RWPE1 (cell line): ENCODE data around the gene UVRAG.

ENCODE experiments used
- CTCF ChIA-PET: fragments of 350-600 bp; sonication (Branson Sonifier 250); formaldehyde crosslinking; extraction: SDS; loops from one replicate; lab custom pipeline; 2021; lab: Yijun Ruan, JAX
- POLR2A ChIA-PET: fragments of 400-600 bp; formaldehyde crosslinking; extraction: SDS; loops from one replicate; lab custom pipeline; 2020; ENCODE audit warnings: antibody characterized with exemption; ENCODE audit not compliant: low non-redundant PET; lab: Yijun Ruan, JAX
- DNase-seq: peaks from one replicate; pipeline ENCODE4 v3.0.0; 2012; ENCODE audit warnings: low spot score
- H3K27ac ChIP-seq: fragments of 450-650 bp; 2 replicates; pipeline ENCODE4 v1.5.1; 2017
- CTCF ChIP-seq: fragments of 450-650 bp; conservative IDR thresholded peaks from 2 replicates; pipeline ENCODE4 v1.5.1; 2017; ENCODE audit warnings: low read depth, mild to moderate bottlenecking

UVRAG gene

GRCh38 chr11:76166314-76166713 lies 351.3 kb downstream of the UVRAG start:
- ChIA-PET POLR2A (no interaction called here), CTCF (interaction anchor here (0.7 kb wide), 1 partner anchor 245 kb away, joined by 3 read pairs; no protein-coding TSS in a partner anchor)
- DNase-seq: no peak
- no peak for TF ChIP-seq CTCF
- no peak overlapping the region for H3K27ac ChIP-seq

- DNase-seq: no peak
- CTCF ChIA-PET: no interaction called here
These were observed 352.6 kb downstream of the UVRAG start for GRCh38 chr11:76167590-76167989.

GRCh38 chr11:76169473-76169896 lies 354.5 kb downstream of the UVRAG start:
- ChIA-PET POLR2A (no interaction called here), CTCF (no interaction called here)
- no peak for TF ChIP-seq CTCF
- DNase-seq: no peak
- H3K27ac ChIP-seq: no peak overlapping the region

More at GRCh38 chr11:76167590-76167989, 352.6 kb downstream of the UVRAG start:
- POLR2A ChIA-PET: no interaction called here
- no peak for TF ChIP-seq CTCF
- H3K27ac ChIP-seq: no peak overlapping the region

GRCh38 chr11:76170468-76170867 lies 355.5 kb downstream of the UVRAG start:
- no peak overlapping the region for H3K27ac ChIP-seq
- TF ChIP-seq CTCF: no peak
- DNase-seq: no peak
- ChIA-PET POLR2A (no interaction called here), CTCF (interaction anchor here (1.0 kb wide), 1 partner anchor 37 kb away, joined by 3 read pairs; no protein-coding TSS in a partner anchor)

GRCh38 chr11:76172583-76172982 lies 357.6 kb downstream of the UVRAG start:
- H3K27ac ChIP-seq: no peak overlapping the region
- ChIA-PET POLR2A (no interaction called here), CTCF (no interaction called here)
- no peak for TF ChIP-seq CTCF
- DNase-seq: no peak

- DNase-seq: no peak
- CTCF ChIA-PET: interaction anchor here (0.5 to 0.6 kb wide), 2 partner anchors 16 to 28 kb away, joined by 4 read pairs; no protein-coding TSS in a partner anchor
- POLR2A ChIA-PET: no interaction called here
- no peak overlapping the region for H3K27ac ChIP-seq
- no peak for TF ChIP-seq CTCF
These were observed 358.7 kb downstream of the UVRAG start for GRCh38 chr11:76173663-76174062.
